Peyer's patch (tissue), 4 donors: ENCODE results near the gene CRX. TPM values are rescaled to one million over a fixed set of nuclear protein-coding genes. Genes with fewer than 3 reads are reported as not detected.
A peak's percentile ranks its signal among the peaks of the same experiment; 100 is the strongest.
"Not testable (repeated sequence)": the region's sequence is repeated elsewhere in the genome, so short reads cannot be mapped to it uniquely, and the experiment has no call there.

Experiments
- DNase-seq, 3 donors: peaks; one replicate each; pipeline ENCODE4 v3.0.0-alpha.2; 2017 to 2019
- H3K27ac ChIP-seq, 4 donors: fragments of 200-600 bp; sonication (generic); one replicate each; pipeline ENCODE4 v1.5.1; 2016 to 2019
- H3K27me3 ChIP-seq, 2 donors: fragments of 200-600 bp; sonication (generic); one replicate each; pipeline ENCODE4 v1.5.1; 2019
- H3K36me3 ChIP-seq, 3 donors: fragments of 200-600 bp; sonication (generic); one replicate each; pipeline ENCODE4 v1.5.1; 2016 to 2019
- H3K4me1 ChIP-seq, 4 donors: fragments of 200-600 bp; sonication (generic); one replicate each; pipeline ENCODE4 v1.5.1; 2016 to 2019
- H3K4me3 ChIP-seq, 4 donors: fragments of 200-600 bp; sonication (generic); 1 replicate in 3 of 4; 2 replicates in 1 of 4; pipeline ENCODE4 v1.5.1; 2016 to 2019; ENCODE audit warnings: mild to moderate bottlenecking in 1 of 4
- H3K9me3 ChIP-seq, 4 donors: fragments of 200-600 bp; sonication (generic); one replicate each; pipeline ENCODE4 v1.5.1; 2016 to 2019; ENCODE audit warnings: mild to moderate bottlenecking in 1 of 4
- POLR2A ChIP-seq, 2 donors: fragments of 450-650 bp; IDR thresholded peaks; one replicate each; pipeline ENCODE4 v1.5.1; 2017; ENCODE audit warnings: antibody characterized with exemption in 2 of 2, mild to moderate bottlenecking in 2 of 2, moderate library complexity in 2 of 2
- total RNA-seq, 4 donors: library from RNA; depleted of rRNA; stranded (reverse); fragments of >200 nt; gene quantifications; one replicate each; pipeline ENCODE4 v1.1.0, GENCODE V29; 2016
- TF ChIP-seq, protein P1 (sequence below), 6 experiments: fragments of 450-650 bp in 4 of 6; fragments of 200-600 bp in 2 of 6; sonication (generic) in 1 of 6; IDR thresholded peaks; one replicate each; pipeline ENCODE4 v1.5.1; 2017 to 2019; ENCODE audit warnings: antibody characterized with exemption in 6 of 6, mild to moderate bottlenecking in 3 of 6, moderate library complexity in 1 of 6

Gene CRX
- total RNA-seq, 4 donors from 2014 or later = not detected

DNA sequence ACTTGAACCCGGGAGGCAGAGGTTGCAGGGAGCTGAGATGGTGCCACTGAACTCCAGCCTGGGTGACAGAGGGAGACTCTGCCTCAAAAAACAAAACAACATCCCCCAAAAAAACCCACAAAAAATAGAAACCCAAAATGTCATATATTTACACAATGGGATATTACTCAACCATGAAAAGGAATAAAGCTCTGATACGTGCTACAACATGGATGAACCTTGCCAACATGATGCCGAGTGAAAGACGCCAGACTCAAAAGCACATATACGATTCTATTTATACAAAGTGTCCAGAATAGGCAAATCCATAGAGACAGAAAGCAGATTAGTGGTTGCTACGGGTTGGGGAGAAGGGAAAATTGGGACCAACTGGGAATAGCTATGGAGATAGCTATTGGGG lies 15.3 kb upstream of the CRX start:
- TF ChIP-seq POLR2A (IDR thresholded peaks at IDR 0.05) = no peak
- TF ChIP-seq, protein P1, sequence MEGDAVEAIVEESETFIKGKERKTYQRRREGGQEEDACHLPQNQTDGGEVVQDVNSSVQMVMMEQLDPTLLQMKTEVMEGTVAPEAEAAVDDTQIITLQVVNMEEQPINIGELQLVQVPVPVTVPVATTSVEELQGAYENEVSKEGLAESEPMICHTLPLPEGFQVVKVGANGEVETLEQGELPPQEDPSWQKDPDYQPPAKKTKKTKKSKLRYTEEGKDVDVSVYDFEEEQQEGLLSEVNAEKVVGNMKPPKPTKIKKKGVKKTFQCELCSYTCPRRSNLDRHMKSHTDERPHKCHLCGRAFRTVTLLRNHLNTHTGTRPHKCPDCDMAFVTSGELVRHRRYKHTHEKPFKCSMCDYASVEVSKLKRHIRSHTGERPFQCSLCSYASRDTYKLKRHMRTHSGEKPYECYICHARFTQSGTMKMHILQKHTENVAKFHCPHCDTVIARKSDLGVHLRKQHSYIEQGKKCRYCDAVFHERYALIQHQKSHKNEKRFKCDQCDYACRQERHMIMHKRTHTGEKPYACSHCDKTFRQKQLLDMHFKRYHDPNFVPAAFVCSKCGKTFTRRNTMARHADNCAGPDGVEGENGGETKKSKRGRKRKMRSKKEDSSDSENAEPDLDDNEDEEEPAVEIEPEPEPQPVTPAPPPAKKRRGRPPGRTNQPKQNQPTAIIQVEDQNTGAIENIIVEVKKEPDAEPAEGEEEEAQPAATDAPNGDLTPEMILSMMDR (IDR thresholded peaks at IDR 0.05) = no peak
- Histone ChIP-seq H3K4me1 (no peaks in the 10 kb centered on the region), H3K4me3 (no peak overlapping the region), H3K36me3 (no peaks in the 10 kb centered on the region), H3K9me3 (no peaks in the 10 kb centered on the region), H3K27ac (no peak overlapping the region), H3K27me3 (no peaks in the 10 kb centered on the region)
- DNase-seq = no peak

DNA sequence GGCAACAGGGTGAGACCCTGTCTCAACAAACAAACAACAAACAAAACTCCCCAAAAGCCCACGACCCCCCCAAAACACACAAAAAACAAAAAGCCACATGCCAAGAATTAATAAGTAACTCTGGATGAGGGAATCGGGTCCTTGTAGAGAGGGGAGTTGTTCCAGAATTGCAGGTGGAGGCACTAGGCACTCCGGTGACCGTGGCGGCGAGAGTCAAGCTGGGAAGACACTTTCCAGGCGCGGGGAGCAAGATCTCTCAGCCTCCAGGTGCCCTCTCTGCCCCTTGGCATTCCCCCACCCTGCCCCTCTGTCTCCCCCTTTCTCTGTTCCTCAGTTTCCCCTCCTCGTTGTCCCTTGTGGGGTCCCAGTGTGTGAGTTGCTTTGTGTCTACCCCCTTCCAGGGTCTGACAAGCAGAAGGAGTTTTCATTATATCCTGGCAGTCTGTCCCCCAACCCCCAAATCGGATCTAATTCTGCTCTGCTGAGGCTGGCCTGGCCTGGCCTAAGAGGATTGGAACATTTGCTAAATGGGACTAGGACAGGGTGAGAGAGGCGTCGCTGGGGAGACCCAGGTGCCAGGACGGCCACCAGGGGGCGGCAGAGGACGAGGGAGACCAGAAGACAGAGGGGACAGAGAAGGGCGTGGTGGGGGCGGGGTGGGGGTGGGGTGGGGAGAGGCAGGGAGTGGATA lies 8.3 kb upstream of the CRX start:
- H3K27me3 ChIP-seq = no peaks in the 10 kb centered on the region
- TF ChIP-seq, protein P1 (IDR thresholded peaks at IDR 0.05) = peak in 5 of 6 experiments; percentile 18 to 60 (median 43)
- TF ChIP-seq POLR2A (IDR thresholded peaks at IDR 0.05) = no peak
- no peaks in the 10 kb centered on the region for H3K9me3 ChIP-seq
- H3K4me3 ChIP-seq = no peak overlapping the region
- no peaks in the 10 kb centered on the region for H3K36me3 ChIP-seq
- DNase-seq = peak; percentile 33 to 83 (median 78)
- no peaks in the 10 kb centered on the region for H3K4me1 ChIP-seq
- H3K27ac ChIP-seq = no peak overlapping the region

DNA sequence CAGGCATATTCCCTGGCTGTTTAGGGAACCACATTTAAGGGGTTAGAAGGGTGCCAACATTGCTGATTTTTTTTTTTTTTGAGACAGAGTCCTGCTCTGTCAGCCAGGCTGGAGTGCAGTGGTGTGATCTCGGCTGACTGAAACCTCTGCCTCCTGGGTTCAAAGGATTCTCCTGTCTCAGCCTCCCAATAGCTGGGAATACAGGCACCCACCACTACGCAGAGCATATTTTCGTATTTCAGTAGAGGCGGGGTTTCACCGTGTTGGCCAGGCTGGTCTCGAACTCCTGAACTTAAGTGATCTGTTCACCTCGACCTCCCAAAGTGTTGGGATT lies 7.8 kb upstream of the CRX start:
- Histone ChIP-seq H3K27me3 (no peaks in the 10 kb centered on the region), H3K36me3 (no peaks in the 10 kb centered on the region), H3K27ac (no peak overlapping the region), H3K4me3 (no peak overlapping the region), H3K9me3 (no peaks in the 10 kb centered on the region), H3K4me1 (no peaks in the 10 kb centered on the region)
- DNase-seq = no peak
- TF ChIP-seq, protein P1 (IDR thresholded peaks at IDR 0.05) = no peak

DNA sequence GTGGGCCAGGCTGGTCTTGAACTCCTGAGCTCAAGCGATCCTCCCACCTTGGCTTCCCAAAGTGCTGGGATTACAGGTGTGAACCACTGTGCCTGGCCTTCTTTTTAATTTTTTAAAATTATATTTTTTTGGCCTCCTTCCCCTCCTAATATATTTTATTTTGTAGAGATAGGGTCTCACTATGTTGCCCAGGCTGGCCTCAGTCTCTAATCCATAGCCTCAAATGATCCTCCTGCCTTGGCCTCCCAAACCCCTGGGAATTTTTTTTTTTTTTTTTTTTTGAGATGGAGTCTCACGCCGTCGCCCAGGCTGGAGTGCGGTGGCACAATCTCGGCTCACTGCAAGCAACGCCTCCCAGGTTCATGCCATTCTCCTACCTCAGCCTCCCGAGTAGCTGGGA lies 5.5 kb upstream of the CRX start:
- not testable (repeated sequence) for H3K27ac ChIP-seq, H3K9me3 ChIP-seq, H3K4me1 ChIP-seq, H3K27me3 ChIP-seq, DNase-seq, H3K4me3 ChIP-seq, H3K36me3 ChIP-seq

DNA sequence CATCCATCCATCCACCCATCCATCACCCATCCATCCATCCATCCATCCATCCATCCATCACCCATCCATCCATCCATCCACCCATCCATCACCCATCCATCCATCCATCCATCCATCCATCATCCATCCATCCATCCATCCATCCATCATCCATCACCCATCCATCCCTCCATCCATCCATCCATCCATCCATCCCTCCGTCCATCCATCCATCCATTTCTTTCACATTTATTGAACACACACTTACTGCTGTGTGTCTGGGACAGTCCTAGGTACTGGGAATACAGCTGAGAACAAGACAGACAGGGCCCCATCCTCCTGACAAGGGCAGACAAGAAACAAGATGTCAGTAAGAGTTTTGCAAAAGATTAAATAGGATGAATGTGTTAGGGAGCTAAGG lies 3.5 kb upstream of the CRX start:
- not testable (repeated sequence) for H3K4me3 ChIP-seq, DNase-seq, H3K27ac ChIP-seq, H3K36me3 ChIP-seq, H3K4me1 ChIP-seq, H3K27me3 ChIP-seq, H3K9me3 ChIP-seq

DNA sequence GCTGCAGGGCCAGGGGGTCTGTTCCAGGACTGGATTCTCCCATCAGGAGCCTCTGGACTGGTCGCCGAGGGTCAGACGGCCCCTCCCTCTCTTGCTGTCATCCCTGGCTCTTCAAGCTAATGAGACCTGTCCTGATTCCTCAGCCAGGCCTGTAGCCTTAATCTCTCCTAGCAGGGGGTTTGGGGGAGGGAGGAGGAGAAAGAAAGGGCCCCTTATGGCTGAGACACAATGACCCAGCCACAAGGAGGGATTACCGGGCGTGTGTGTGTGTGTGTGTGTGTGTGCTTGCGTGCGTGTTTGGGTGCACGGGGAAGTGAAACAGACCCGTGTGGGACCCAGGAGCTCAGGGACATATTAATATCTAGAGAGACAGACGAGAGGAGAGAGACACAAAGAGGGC lies 1.9 kb upstream of the CRX start:
- Histone ChIP-seq H3K9me3 (no peaks in the 10 kb centered on the region), H3K27me3 (no peaks in the 10 kb centered on the region), H3K36me3 (no peaks in the 10 kb centered on the region), H3K4me3 (no peak overlapping the region), H3K4me1 (no peaks in the 10 kb centered on the region), H3K27ac (no peak overlapping the region)
- no peak for TF ChIP-seq POLR2A (IDR thresholded peaks at IDR 0.05)
- DNase-seq = no peak

DNA sequence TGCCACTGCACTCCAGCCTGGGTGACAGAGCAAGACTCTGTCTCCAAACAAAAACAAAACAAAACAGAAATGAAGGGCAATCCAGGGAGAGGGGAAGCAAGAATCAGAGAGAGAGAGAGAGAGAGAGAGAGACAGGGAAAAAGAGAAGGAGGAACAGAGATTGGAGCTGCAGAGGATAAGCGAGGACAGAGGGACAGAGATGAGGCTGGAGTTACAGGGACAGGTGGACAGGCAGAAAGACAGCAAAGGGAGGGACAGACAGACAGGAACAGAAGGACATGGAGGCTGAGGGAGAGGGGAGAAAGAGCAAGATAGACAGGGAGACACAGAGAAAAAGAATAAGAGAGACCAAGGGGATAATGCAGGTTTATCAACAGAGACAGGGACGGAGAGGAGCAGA lies 1.3 kb upstream of the CRX start:
- Histone ChIP-seq H3K9me3 (no peaks in the 10 kb centered on the region), H3K27me3 (no peaks in the 10 kb centered on the region), H3K36me3 (no peaks in the 10 kb centered on the region), H3K4me3 (no peak overlapping the region), H3K27ac (no peak overlapping the region), H3K4me1 (no peaks in the 10 kb centered on the region)
- DNase-seq = no peak
- no peak for TF ChIP-seq POLR2A (IDR thresholded peaks at IDR 0.05)
- TF ChIP-seq, protein P1 (IDR thresholded peaks at IDR 0.05) = no peak
